Gastrocnemius medialis (tissue), 4 donors: ENCODE data around the gene TRAP1. TPM values are rescaled to one million over a fixed set of nuclear protein-coding genes. Genes with fewer than 3 reads are reported as not detected.
"Not testable (repeated sequence)": the region's sequence is repeated elsewhere in the genome, so short reads cannot be mapped to it uniquely, and the experiment has no call there.

ENCODE experiments used
- ATAC-seq, 2 donors: fragments of 150-250 bp; one replicate each; pipeline ENCODE4 v1.9.1; 2016
- DNase-seq, 2 donors: peaks; one replicate each; pipeline ENCODE4 v3.0.0-alpha.2; 2019
- H3K27ac ChIP-seq, 4 donors: fragments of 200-600 bp; sonication (generic); 1 replicate in 1 of 4; 2 replicates in 3 of 4; pipeline ENCODE4 v1.5.1; 2016 to 2018; ENCODE audit warnings: mild to moderate bottlenecking in 2 of 4, moderate library complexity in 1 of 4
- H3K27me3 ChIP-seq, 3 donors: fragments of 200-600 bp; sonication (generic) in 2 of 3; 1 replicate in 1 of 3; 2 replicates in 2 of 3; pipeline versions ENCODE4 v1.5.1 to v1.6.0; 2016 to 2019; ENCODE audit warnings: mild to moderate bottlenecking in 1 of 3, moderate library complexity in 1 of 3
- H3K36me3 ChIP-seq, 2 donors: fragments of 200-600 bp; sonication (generic) in 1 of 2; one replicate each; pipeline ENCODE4 v1.5.1; 2017 to 2018
- H3K4me1 ChIP-seq, 2 donors: fragments of 200-600 bp; sonication (generic) in 1 of 2; one replicate each; pipeline ENCODE4 v1.5.1; 2016 to 2017; ENCODE audit warnings: mild to moderate bottlenecking in 2 of 2
- H3K4me3 ChIP-seq, 4 donors: fragments of 200-600 bp; sonication (generic) in 3 of 4; 1 replicate in 1 of 4; 2 replicates in 3 of 4; pipeline ENCODE4 v1.5.1; 2016 to 2019; ENCODE audit warnings: mild to moderate bottlenecking in 2 of 4
- H3K9me3 ChIP-seq, 3 donors: fragments of 200-600 bp; sonication (generic) in 2 of 3; 1 replicate in 1 of 3; 2 replicates in 2 of 3; pipeline ENCODE4 v1.5.1; 2016 to 2019
- POLR2A ChIP-seq, 2 donors: fragments of 450-650 bp; IDR thresholded peaks; one replicate each; pipeline ENCODE4 v1.6.1; 2017; ENCODE audit warnings: antibody characterized with exemption in 2 of 2, mild to moderate bottlenecking in 2 of 2, moderate library complexity in 2 of 2
- in situ Hi-C, 4 donors: fragments of 200-750 bp; cut with MboI; loops; one replicate each; pipeline versions ENCODE4 v1.15.0 to v1.8.0; 2017; ENCODE audit warnings: low sequenced_read_pairs in 4 of 4
- intact Hi-C: fragments of 100-400 bp; cut with DNase I; formaldehyde crosslinking; loops from one replicate; pipeline ENCODE4 v1.15.1; 2023; ENCODE audit warnings: low total_unique reads
- total RNA-seq, 4 donors: library from RNA; depleted of rRNA; stranded (reverse); fragments of >200 nt; gene quantifications; one replicate each; pipeline versions ENCODE4 v1.1.0 to v1.2.3, GENCODE V29; 2016
- TF ChIP-seq, protein P1 (sequence below), 5 experiments: fragments of 450-650 bp in 3 of 5; fragments of 200-600 bp in 2 of 5; sonication (generic) in 2 of 5; IDR thresholded peaks in 4 of 5; conservative IDR thresholded peaks in 1 of 5; 1 replicate in 4 of 5; 2 replicates in 1 of 5; pipeline ENCODE4 v1.5.1; 2016 to 2019; ENCODE audit warnings: antibody characterized with exemption in 5 of 5, mild to moderate bottlenecking in 3 of 5, moderate library complexity in 3 of 5

Gene TRAP1
- total RNA-seq, 4 donors from 2014 or later, result 103 to 140 (median 122) TPM

DNA sequence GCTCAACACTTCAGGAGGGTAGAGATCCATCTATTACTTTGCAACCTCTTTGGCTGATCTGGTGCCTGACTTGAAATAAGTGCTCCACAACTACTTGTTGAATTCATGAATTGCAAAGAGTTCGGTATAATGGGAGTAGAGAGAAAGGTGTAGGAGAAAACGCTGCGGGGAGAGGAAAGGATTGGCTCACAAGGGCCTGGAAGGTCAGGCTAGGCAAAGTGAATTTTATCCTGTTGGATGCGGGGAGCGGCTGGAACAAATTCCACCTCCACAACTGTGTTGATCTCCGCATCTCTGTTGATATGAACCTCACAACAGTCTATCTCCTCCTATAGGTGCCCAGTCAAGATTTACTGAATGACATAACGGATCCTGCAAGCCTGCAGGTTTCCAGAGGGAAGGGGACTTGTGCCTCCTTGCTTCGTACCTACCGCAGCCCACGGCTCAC, 106.6 kb downstream of the TRAP1 start:
- peaks cover 16 to 23% of the 10 kb centered on the region in 2 donors for H3K4me1 ChIP-seq
- no peaks in the 10 kb centered on the region for H3K36me3 ChIP-seq
- no peaks in the 10 kb centered on the region for H3K27me3 ChIP-seq
- peak in 1 of 2 donors; percentile 13 for ATAC-seq
- H3K4me3 ChIP-seq, result peak overlapping the region; percentile 86 to 99 (median 93)
- no peak for DNase-seq
- intact Hi-C loops (loop anchor here (2.0 to 5.0 kb wide), 4 partner anchors 84 to 507 kb away; partner anchors contain the start of genes ADCY9 and ZNF263), in situ Hi-C loops (no loop called here)
- H3K9me3 ChIP-seq, result no peaks in the 10 kb centered on the region
- no peak for TF ChIP-seq POLR2A (IDR thresholded peaks at IDR 0.05)
- TF ChIP-seq, protein P1, sequence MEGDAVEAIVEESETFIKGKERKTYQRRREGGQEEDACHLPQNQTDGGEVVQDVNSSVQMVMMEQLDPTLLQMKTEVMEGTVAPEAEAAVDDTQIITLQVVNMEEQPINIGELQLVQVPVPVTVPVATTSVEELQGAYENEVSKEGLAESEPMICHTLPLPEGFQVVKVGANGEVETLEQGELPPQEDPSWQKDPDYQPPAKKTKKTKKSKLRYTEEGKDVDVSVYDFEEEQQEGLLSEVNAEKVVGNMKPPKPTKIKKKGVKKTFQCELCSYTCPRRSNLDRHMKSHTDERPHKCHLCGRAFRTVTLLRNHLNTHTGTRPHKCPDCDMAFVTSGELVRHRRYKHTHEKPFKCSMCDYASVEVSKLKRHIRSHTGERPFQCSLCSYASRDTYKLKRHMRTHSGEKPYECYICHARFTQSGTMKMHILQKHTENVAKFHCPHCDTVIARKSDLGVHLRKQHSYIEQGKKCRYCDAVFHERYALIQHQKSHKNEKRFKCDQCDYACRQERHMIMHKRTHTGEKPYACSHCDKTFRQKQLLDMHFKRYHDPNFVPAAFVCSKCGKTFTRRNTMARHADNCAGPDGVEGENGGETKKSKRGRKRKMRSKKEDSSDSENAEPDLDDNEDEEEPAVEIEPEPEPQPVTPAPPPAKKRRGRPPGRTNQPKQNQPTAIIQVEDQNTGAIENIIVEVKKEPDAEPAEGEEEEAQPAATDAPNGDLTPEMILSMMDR (IDR thresholded peaks at IDR 0.05 in 4 of 5, conservative IDR thresholded peaks at IDR 0.05 in 1 of 5), result no peak
- peak overlapping the region; percentile 75 to 92 (median 88) for H3K27ac ChIP-seq

DNA sequence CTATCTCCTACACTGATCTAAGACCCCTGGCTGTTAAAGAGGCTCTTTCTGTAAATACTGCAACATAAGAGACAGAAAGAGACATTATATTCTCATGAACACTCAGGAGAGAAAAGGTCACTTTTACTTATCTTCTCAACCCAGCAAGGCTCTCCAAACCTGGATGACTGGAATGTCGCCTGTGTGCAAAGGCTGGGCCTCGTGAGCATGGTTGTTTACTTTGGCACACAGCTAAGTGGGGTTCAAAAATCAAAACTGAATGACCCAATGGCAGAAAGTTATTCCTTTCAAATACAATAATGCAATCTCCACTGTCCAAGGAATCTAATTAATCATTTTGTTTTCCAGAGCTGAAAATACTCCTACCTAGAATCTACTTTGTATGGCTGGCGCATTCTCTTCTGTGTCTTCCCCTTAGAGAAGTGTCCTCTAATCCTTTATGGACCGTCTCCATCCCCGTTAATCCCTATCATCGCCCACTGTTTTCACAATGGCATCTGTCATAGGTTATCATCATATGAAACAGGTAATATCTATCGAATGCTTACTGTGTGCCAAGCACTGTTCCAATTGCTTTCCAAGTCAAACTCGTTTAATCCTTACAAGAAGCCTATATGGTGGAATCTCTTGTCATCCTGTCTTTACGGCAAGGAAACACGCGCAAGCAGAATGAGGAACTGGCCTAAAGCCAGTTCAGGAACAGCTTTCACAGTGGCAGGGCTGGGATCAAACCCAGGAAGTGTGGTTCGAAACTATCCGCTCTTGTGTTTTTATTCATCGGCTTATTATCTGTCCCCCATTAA, 107.2 kb downstream of the TRAP1 start:
- H3K27ac ChIP-seq, result no peak overlapping the region
- DNase-seq (no peak), ATAC-seq (no peak)
- intact Hi-C loops (loop anchor here (2.0 to 5.0 kb wide), 4 partner anchors 83 to 507 kb away; partner anchors contain the start of genes ADCY9 and ZNF263), in situ Hi-C loops (no loop called here)
- no peaks in the 10 kb centered on the region for H3K36me3 ChIP-seq
- peaks cover 16 to 23% of the 10 kb centered on the region in 2 donors for H3K4me1 ChIP-seq
- H3K9me3 ChIP-seq, result no peaks in the 10 kb centered on the region
- TF ChIP-seq POLR2A (IDR thresholded peaks at IDR 0.05), result no peak
- TF ChIP-seq, protein P1 (IDR thresholded peaks at IDR 0.05 in 4 of 5, conservative IDR thresholded peaks at IDR 0.05 in 1 of 5), result no peak
- peak overlapping the region; percentile 86 to 99 (median 93) for H3K4me3 ChIP-seq
- no peaks in the 10 kb centered on the region for H3K27me3 ChIP-seq

DNA sequence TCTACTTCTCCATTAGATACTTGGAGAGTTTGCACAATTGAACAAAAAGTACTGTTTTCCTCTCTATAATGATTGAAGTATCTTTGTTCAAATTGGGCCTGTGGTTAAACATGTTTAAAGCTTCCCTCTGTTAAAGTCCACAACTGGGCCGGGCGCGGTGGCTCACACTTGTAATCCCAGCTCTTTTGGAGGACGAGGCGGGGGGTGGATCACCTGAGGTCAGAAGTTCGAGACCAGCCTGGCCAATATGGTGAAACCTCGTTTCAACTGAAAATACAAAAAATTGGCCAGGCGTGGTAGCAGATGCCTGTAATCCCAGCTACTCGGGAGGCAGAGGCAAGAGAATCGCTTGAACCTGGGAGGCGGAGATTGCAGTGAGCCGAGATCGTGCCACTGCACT, 108.3 kb downstream of the TRAP1 start:
- H3K4me3 ChIP-seq, in situ Hi-C loops, H3K27me3 ChIP-seq, DNase-seq, H3K9me3 ChIP-seq, ATAC-seq, intact Hi-C loops, H3K27ac ChIP-seq, H3K36me3 ChIP-seq: not testable (repeated sequence)
- peaks cover 16 to 23% of the 10 kb centered on the region in 2 donors for H3K4me1 ChIP-seq

DNA sequence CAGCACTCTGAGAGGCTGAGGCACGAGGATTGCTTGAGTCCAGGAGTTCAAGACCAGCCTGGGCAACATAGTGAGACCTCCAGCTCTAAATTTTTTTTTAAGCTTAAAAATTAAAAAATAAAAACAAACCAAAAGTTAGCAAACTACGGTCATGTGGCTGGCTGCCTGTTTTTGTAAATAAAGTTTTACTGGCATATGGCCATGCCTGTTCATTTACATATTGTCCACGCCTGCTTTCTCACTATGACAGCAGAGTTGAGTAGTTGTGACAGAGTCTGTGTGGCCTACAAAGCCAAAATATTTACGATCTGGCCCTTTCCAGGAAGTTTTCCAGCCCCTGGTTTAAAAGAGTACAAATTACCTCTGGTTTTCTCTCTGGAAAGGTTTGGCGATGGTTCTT, 109.3 kb downstream of the TRAP1 start:
- DNase-seq, result no peak
- no peak for ATAC-seq
- no peak overlapping the region for H3K4me3 ChIP-seq
- peaks cover 16 to 22% of the 10 kb centered on the region in 2 donors for H3K4me1 ChIP-seq
- H3K9me3 ChIP-seq, result no peaks in the 10 kb centered on the region
- TF ChIP-seq, protein P1 (IDR thresholded peaks at IDR 0.05 in 4 of 5, conservative IDR thresholded peaks at IDR 0.05 in 1 of 5), result no peak
- TF ChIP-seq POLR2A (IDR thresholded peaks at IDR 0.05), result no peak
- H3K27ac ChIP-seq, result no peak overlapping the region
- in situ Hi-C loops, result no loop called here
- peaks cover 0 to 8% of the 10 kb centered on the region in 2 donors for H3K36me3 ChIP-seq
- intact Hi-C loops, result no loop called here
- H3K27me3 ChIP-seq, result no peaks in the 10 kb centered on the region

Other genes with a start within 250 kb of the TRAP1 start
- gene C16orf90, start 222.0 kb downstream of the TRAP1 start, total RNA-seq, result not detected
- 10 to 100 TPM in 3 of 4 donors, 1 to 10 TPM in 1; 8.2 to 24.3 (median 14.5) TPM for gene CLUAP1, start 216.5 kb downstream of the TRAP1 start, total RNA-seq
- under 1 TPM; 0.11 to 0.26 (median 0.22) TPM for gene NLRC3, start 140.1 kb downstream of the TRAP1 start, total RNA-seq
- gene SLX4, start 105.9 kb downstream of the TRAP1 start, total RNA-seq, result 1 to 10 TPM; 1.8 to 3.6 (median 2.8) TPM
- 1 to 10 TPM; 2.5 to 7.3 (median 3.5) TPM for gene DNASE1, start 62.8 kb downstream of the TRAP1 start, total RNA-seq
- gene CREBBP, start 163.2 kb upstream of the TRAP1 start, total RNA-seq, result 10 to 100 TPM; 39.8 to 61.3 (median 53.5) TPM